ENCODE data around the gene PRELID1.
"Not testable (repeated sequence)": the region's sequence is repeated elsewhere in the genome, so short reads cannot be mapped to it uniquely, and the experiment has no call there.

PRELID1 gene

GRCh38 chr5:177334781-177335700 is 31.4 kb downstream of the PRELID1 start:
- H3K4me3 ChIP-seq (ENCODE audit: low read depth, low read length) = no peak overlapping the region
- no peak for DNase-seq (ENCODE audit: low read depth, low spot score)
- no peak for TF ChIP-seq CTCF (IDR thresholded peaks at IDR 0.05; ENCODE audit: low read depth, low read length)
- in situ Hi-C loops (cut with HindIII; ENCODE audit: low sequenced_read_pairs) = no loop called here

- DNase-seq (ENCODE audit: low read depth, low spot score) = no peak
- TF ChIP-seq CTCF (IDR thresholded peaks at IDR 0.05; ENCODE audit: low read depth, low read length) = no peak
- in situ Hi-C loops (cut with HindIII; ENCODE audit: low sequenced_read_pairs) = no loop called here
- H3K4me3 ChIP-seq (ENCODE audit: low read depth, low read length) = no peak overlapping the region
Observed at GRCh38 chr5:177335701-177336065, 32.1 kb downstream of the PRELID1 start.

- TF ChIP-seq CTCF (IDR thresholded peaks at IDR 0.05; ENCODE audit: low read depth, low read length) = peak; percentile 39
- no peak overlapping the region for H3K4me3 ChIP-seq (ENCODE audit: low read depth, low read length)
- no peak for DNase-seq (ENCODE audit: low read depth, low spot score)
- in situ Hi-C loops (cut with HindIII; ENCODE audit: low sequenced_read_pairs) = no loop called here
Observed at GRCh38 chr5:177336112-177336511, 32.5 kb downstream of the PRELID1 start.

GRCh38 chr5:177336603-177337494 is 33.2 kb downstream of the PRELID1 start:
- no peak overlapping the region for H3K4me3 ChIP-seq (ENCODE audit: low read depth, low read length)
- in situ Hi-C loops (cut with HindIII; ENCODE audit: low sequenced_read_pairs) = no loop called here
- no peak for TF ChIP-seq CTCF (IDR thresholded peaks at IDR 0.05; ENCODE audit: low read depth, low read length)
- DNase-seq (ENCODE audit: low read depth, low spot score) = no peak

GRCh38 chr5:177338251-177339106 is 34.9 kb downstream of the PRELID1 start:
- in situ Hi-C loops (cut with HindIII; ENCODE audit: low sequenced_read_pairs) = no loop called here
- DNase-seq (ENCODE audit: low read depth, low spot score) = no peak
- H3K4me3 ChIP-seq (ENCODE audit: low read depth, low read length) = no peak overlapping the region
- TF ChIP-seq CTCF (IDR thresholded peaks at IDR 0.05; ENCODE audit: low read depth, low read length) = no peak

- no peak for TF ChIP-seq CTCF (IDR thresholded peaks at IDR 0.05; ENCODE audit: low read depth, low read length)
- H3K4me3 ChIP-seq (ENCODE audit: low read depth, low read length) = no peak overlapping the region
- no peak for DNase-seq (ENCODE audit: low read depth, low spot score)
- in situ Hi-C loops (cut with HindIII; ENCODE audit: low sequenced_read_pairs) = no loop called here
Observed at GRCh38 chr5:177339107-177339638, 35.6 kb downstream of the PRELID1 start.

- H3K4me3 ChIP-seq (ENCODE audit: low read depth, low read length); in situ Hi-C loops (cut with HindIII; ENCODE audit: low sequenced_read_pairs); DNase-seq (ENCODE audit: low read depth, low spot score): not testable (repeated sequence)
Observed at GRCh38 chr5:177343000-177343399, 39.4 kb downstream of the PRELID1 start.

All from astrocyte of the spinal cord (primary cell).